A549 (cell line): Measurements from ENCODE around the gene SYDE1.
A peak's percentile ranks its signal among the peaks of the same experiment; 100 is the strongest.

Experiments used
- BHLHE40 ChIP-seq: IDR thresholded peaks from 2 replicates; pipeline ENCODE4 v1.6.1; 2012; ENCODE audit warnings: low read depth, low read length, inconsistent platforms
- CEBPB ChIP-seq, 2 experiments: fragments of >200 bp in 1 of 2; sonication (Bioruptor Twin) in 1 of 2; formaldehyde crosslinking in 1 of 2; IDR thresholded peaks; 2 replicates each; pipeline ENCODE4 v1.6.1; 2012 to 2016
- CHD4 ChIP-seq: fragments of 200-600 bp; sonication (generic); IDR thresholded peaks from 2 replicates; pipeline ENCODE4 v1.6.1; 2016; ENCODE audit warnings: antibody characterized with exemption, mild to moderate bottlenecking, borderline replicate concordance
- ELK1 ChIP-seq: fragments of 150-350 bp; IDR thresholded peaks from 2 replicates; pipeline ENCODE4 v1.6.1; 2014; ENCODE audit warnings: low read depth, mild to moderate bottlenecking, low read length
- ESRRA ChIP-seq: fragments of 150-350 bp; IDR thresholded peaks from 2 replicates; pipeline ENCODE4 v1.6.1; 2014; ENCODE audit warnings: mild to moderate bottlenecking, low read length, borderline replicate concordance
- NR3C1 ChIP-seq: fragments of >200 bp; sonication (Bioruptor Twin); formaldehyde crosslinking; IDR thresholded peaks from 3 replicates; pipeline ENCODE4 v1.6.1; 2017
- PHF8 ChIP-seq: fragments of 200-600 bp; sonication (generic); IDR thresholded peaks from 2 replicates; pipeline ENCODE4 v1.6.1; 2016; ENCODE audit warnings: low read depth, mild to moderate bottlenecking, antibody characterized with exemption, moderate library complexity, borderline replicate concordance
- POLR2A ChIP-seq: IDR thresholded peaks from 2 replicates; pipeline ENCODE4 v1.6.1; 2012; ENCODE audit warnings: mild to moderate bottlenecking, low read length
- POLR2AphosphoS2 ChIP-seq: conservative IDR thresholded peaks from 2 replicates; pipeline ENCODE4 v1.6.1; 2012; ENCODE audit warnings: low read length, improper control_type of control experiment, inconsistent platforms
- RAD21 ChIP-seq, 2 experiments: fragments of >200 bp in 1 of 2; sonication (Bioruptor Twin) in 1 of 2; formaldehyde crosslinking in 1 of 2; IDR thresholded peaks in 1 of 2; conservative IDR thresholded peaks in 1 of 2; 2 replicates in 1 of 2; 3 replicates in 1 of 2; pipeline ENCODE4 v1.6.1; 2012 to 2018; ENCODE audit warnings: inconsistent platforms in 1 of 2
- TF ChIP-seq, protein P1 (sequence below): fragments of >200 bp; sonication (Bioruptor Twin); formaldehyde crosslinking; IDR thresholded peaks from 3 replicates; pipeline ENCODE4 v1.5.1; 2016
- TF ChIP-seq, protein P2 (sequence below): fragments of 450-650 bp; IDR thresholded peaks from 2 replicates; pipeline ENCODE4 v1.6.1; 2014; ENCODE audit warnings: antibody characterized with exemption
- TF ChIP-seq, protein P3 (sequence below): fragments of 200-600 bp; sonication (generic); IDR thresholded peaks from 2 replicates; pipeline ENCODE4 v1.6.1; 2016; ENCODE audit warnings: antibody characterized with exemption, mild to moderate bottlenecking, moderate library complexity
- TF ChIP-seq, protein P4 (sequence below): IDR thresholded peaks from 2 replicates; pipeline ENCODE4 v1.6.1; 2012

DNA sequence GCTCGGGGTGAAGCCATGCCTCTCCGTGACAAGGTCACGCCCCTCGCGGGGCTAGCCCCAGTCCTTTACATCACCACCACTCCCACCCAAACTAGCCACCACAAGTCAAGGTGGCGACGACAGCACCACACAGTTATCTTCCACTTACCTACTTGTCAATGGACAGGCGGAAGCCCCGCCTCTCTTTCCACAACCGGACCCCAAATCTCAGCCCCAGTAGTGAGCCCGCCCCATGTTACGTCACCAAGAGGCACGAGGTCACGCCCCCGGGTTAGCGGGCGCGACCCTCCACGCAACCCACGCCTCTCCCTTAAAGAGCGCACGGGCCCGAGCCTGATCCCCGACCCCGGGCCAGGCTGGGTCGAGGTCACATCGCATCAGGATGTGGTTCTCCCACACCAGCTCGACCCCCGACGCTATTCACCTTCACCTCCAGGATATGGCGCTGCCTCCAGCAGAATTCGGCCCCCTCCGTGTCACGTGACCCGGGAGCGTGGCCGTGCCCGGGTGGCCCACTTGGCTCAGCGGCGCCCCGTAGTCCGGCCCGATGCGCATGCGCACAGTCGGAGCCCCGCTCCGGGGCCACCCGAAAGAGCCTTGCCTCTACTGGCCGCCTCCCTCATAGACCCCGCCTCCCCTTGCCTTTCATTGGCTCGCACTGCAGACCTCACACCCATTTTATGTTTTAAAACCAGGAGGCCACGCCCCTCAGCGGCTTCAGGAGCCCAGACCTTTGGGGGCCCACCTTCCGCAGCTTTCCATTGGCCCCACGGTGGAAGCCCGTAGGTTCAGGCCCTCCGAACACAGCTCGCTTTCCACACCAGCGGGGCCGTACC lies 18.2 kb downstream of the SYDE1 start:
- TF ChIP-seq POLR2A, result peak; percentile 60
- TF ChIP-seq, protein P1, sequence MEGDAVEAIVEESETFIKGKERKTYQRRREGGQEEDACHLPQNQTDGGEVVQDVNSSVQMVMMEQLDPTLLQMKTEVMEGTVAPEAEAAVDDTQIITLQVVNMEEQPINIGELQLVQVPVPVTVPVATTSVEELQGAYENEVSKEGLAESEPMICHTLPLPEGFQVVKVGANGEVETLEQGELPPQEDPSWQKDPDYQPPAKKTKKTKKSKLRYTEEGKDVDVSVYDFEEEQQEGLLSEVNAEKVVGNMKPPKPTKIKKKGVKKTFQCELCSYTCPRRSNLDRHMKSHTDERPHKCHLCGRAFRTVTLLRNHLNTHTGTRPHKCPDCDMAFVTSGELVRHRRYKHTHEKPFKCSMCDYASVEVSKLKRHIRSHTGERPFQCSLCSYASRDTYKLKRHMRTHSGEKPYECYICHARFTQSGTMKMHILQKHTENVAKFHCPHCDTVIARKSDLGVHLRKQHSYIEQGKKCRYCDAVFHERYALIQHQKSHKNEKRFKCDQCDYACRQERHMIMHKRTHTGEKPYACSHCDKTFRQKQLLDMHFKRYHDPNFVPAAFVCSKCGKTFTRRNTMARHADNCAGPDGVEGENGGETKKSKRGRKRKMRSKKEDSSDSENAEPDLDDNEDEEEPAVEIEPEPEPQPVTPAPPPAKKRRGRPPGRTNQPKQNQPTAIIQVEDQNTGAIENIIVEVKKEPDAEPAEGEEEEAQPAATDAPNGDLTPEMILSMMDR, result no peak
- peak; percentile 56 for TF ChIP-seq BHLHE40
- no peak; a peak in 1 of 4 replicates for TF ChIP-seq CEBPB (IDR thresholded peaks at IDR 0.05)
- no peak for TF ChIP-seq NR3C1
- TF ChIP-seq PHF8, result peak; percentile 76; the same call in 1 of the 2 replicates
- TF ChIP-seq ESRRA, result no peak
- TF ChIP-seq, protein P2, sequence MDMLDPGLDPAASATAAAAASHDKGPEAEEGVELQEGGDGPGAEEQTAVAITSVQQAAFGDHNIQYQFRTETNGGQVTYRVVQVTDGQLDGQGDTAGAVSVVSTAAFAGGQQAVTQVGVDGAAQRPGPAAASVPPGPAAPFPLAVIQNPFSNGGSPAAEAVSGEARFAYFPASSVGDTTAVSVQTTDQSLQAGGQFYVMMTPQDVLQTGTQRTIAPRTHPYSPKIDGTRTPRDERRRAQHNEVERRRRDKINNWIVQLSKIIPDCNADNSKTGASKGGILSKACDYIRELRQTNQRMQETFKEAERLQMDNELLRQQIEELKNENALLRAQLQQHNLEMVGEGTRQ, result peak; percentile 97
- TF ChIP-seq POLR2AphosphoS2, result no peak
- TF ChIP-seq, protein P3, sequence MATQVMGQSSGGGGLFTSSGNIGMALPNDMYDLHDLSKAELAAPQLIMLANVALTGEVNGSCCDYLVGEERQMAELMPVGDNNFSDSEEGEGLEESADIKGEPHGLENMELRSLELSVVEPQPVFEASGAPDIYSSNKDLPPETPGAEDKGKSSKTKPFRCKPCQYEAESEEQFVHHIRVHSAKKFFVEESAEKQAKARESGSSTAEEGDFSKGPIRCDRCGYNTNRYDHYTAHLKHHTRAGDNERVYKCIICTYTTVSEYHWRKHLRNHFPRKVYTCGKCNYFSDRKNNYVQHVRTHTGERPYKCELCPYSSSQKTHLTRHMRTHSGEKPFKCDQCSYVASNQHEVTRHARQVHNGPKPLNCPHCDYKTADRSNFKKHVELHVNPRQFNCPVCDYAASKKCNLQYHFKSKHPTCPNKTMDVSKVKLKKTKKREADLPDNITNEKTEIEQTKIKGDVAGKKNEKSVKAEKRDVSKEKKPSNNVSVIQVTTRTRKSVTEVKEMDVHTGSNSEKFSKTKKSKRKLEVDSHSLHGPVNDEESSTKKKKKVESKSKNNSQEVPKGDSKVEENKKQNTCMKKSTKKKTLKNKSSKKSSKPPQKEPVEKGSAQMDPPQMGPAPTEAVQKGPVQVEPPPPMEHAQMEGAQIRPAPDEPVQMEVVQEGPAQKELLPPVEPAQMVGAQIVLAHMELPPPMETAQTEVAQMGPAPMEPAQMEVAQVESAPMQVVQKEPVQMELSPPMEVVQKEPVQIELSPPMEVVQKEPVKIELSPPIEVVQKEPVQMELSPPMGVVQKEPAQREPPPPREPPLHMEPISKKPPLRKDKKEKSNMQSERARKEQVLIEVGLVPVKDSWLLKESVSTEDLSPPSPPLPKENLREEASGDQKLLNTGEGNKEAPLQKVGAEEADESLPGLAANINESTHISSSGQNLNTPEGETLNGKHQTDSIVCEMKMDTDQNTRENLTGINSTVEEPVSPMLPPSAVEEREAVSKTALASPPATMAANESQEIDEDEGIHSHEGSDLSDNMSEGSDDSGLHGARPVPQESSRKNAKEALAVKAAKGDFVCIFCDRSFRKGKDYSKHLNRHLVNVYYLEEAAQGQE, result no peak
- no peak for TF ChIP-seq ELK1
- no peak for TF ChIP-seq CHD4
- TF ChIP-seq, protein P4, sequence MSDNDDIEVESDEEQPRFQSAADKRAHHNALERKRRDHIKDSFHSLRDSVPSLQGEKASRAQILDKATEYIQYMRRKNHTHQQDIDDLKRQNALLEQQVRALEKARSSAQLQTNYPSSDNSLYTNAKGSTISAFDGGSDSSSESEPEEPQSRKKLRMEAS, result peak; percentile 79
- TF ChIP-seq RAD21 (conservative IDR thresholded peaks at IDR 0.05 in 1 of 2, IDR thresholded peaks at IDR 0.05 in 1 of 2), result no peak
